PC-9 (cell line): ENCODE data around the gene CTIF.

Experiments
- CTCF ChIP-seq: fragments of 200-600 bp; sonication (generic); conservative IDR thresholded peaks from 2 replicates; pipeline ENCODE4 v1.6.1; 2017; ENCODE audit warnings: mixed run types, antibody characterized with exemption, mild to moderate bottlenecking, moderate library complexity
- EZH2 ChIP-seq: fragments of 200-600 bp; sonication (generic); IDR thresholded peaks from 2 replicates; pipeline ENCODE4 v1.8.0; 2017; ENCODE audit warnings: antibody characterized with exemption, low read depth

DNA sequence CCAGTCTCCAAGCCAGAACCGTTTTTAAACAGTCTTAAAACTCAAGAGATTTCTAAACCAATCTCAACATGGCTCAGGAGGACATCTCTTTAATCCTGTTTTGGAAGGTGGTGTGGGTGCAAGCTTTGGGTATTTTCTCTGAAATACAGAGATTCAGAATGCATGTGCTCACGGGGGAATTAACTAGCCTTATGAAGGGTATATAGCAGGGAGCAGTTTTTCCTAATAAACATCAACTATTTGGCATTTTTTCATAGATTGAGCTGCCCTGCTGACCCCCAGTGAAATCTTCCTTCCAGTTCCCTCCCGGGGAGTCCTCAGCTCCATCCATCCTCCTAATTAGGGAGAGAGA lies 289.3 kb downstream of the CTIF start:
- no peak for TF ChIP-seq CTCF
- no peak for TF ChIP-seq EZH2
